Measurements from ENCODE around the gene CASP6.

CASP6 gene

DNA sequence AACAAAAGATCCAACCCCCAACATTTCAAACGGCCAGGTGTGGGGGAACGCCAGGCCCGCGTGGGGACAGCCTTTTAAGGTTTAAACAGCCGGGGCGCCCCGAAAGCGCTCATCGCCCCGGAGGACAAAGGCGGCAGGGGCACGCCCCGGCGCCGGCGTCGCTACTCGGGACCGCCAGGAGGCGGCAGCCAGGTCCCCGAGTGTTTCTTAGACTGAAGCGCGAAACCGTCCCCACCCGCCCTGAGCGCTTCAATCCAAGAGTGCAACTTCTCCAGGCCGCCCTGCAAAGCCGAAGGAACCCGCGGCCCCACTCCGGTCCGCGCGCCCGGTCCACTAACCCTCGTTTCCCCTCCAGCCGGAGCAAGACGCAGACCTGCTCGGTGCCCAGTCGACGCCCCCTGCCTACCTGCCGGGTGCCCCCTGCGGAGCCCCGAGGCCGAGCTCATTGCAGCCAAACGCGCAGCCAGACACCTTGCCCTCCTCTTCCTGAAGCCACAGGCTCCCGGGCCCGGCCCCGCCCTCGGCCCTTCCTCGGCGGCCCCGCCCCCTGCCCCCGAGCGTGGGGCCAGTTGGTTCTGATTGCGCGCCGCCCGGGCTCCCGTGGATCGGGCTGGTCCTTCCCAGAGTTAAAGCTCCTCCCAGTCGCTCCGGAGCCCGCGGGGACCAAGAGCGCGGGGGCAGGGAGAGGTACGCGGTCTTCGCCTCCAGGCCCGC lies at the start of gene CASP6:
Gene CASP6, minus strand, starts transcription at position 496 of the 714 bp plus-strand sequence. Its CDS starts 50 bp downstream, at position 446.
- peak; percentile 82 for DNase-seq

DNA sequence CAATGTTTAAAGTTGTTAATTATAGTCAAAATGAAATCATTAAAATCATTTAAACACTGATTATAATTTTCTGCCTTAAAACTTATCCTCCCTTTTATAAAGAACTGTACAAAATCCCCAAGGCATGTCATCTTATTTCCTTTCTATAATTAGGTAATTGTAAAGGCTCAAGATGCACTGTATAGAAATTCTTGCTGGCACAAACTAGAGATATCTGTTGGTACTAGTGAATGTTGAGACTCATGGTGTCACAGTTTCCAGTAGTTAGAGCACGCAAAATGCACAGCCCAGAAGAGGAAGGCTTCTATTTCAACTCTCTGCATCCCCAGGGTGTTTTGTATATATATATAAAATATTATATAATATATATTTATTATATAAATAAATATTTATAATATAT lies 49.3 kb upstream of the CASP6 start:
- DNase-seq = no peak

DNA sequence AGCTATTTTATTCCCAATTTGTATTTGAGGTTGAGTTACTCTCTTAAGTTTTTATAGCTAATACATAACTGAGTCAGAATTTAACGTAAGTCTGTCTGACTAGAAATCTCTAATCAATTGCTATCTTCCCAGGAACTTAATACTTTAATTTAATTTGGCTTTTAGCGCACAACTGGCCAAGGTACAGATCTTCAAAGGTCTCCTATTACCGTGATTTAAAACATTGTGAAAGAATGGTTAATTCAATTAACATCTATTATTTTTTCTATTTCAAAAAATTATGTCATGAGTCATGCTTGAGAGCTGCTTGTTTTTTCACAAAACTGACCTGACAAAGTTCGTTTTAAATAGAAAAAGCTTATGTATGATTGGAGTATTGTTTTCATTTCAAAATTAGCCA lies 48.6 kb upstream of the CASP6 start:
- no peak for DNase-seq

DNA sequence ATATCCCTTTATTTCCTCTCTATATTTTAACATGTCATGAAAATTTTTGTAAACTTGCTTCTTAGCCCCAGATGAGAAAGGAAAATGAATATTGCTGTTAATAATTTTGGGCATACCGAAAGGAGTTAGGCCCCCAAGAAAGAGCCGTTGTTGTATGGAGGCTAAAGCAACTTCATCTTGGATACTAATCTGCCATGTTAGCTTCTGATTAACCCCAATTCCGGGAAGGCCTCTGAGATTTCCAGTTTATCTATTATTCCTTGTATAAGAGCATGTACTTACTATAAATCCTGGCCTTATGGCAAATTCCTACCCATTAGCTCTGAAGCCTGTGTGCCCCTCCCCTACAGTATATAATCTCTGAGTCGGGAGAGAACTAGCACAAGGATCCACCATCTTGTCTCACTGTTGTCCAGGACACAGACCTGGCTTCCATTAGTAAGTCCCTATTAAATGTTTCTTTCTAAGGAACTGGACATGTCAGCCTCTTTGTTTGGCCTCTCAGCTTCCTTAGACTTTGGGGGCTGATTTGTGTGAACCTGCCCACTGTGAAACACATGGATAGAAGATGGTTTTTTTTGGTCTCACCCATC lies 47.5 kb upstream of the CASP6 start:
- DNase-seq = no peak

DNA sequence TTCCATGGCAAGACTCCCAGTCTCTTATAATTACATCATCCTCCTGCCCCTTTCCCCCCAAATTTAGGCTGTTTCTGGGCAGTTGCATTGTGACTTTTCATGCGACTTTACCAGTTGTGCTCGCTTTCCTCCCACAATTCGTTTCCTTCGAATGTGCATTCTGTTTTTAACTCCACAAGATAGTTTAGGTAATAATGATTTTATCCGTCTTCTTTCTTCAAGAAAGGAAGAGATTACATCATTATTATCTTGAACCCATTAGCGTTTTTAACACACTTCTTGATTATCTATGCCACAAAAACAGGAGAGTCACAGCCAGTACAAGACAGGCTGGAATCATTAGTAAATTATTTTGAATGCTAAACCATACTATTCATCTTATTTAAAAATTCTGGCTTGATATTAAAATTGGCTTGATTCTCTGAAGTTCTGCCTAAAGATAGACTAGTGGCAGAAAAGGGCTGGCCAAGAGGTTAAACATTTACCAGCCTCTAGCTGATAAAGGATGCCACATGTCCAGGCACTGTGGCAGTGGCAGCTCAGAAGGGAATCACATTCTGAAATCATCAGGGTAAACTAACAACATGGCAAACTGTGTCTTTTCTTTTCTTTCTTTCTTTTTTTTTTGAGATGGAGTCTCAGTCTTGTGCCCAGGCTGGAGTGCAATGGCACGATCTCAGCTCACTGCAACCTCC lies 46.3 kb upstream of the CASP6 start:
- no peak for DNase-seq

DNA sequence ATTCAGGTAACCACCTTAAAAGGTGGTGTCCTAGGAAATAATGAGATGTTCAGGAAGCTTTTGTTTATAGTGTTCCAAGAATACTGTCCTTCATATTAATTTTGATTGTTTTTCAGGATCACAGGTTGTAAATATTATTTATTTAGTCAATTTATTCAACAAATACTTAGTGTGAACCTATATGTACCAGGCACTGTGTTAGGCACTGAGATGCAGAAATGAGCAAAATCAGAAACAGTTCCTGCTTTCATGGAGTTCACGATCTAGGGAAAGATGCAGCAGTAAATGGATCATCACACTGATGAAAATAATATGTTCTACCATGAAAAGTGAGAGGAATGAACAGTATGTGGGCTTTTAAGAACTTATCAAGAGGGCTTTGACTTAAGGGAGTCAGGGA lies 44.9 kb upstream of the CASP6 start:
- no peak for DNase-seq

DNA sequence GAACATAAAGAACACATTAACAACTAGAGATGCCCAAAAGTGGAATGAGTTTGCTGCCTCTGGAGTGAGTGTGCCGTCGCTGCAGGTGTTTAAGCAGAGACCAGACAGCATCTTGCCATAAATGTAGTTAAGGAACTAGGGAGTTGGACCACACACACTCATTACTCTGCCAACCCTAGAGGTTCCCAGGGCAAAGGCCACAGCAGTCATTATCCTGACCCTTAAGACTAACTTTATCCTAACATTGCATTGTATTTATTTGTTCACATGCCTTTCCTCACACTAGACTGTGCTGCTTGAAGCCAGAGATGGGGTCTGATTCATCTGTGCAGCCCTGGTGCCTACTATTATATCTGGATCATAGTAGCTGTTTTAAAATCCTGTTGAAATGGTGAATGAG lies 43.5 kb upstream of the CASP6 start:
- DNase-seq = no peak

DNA sequence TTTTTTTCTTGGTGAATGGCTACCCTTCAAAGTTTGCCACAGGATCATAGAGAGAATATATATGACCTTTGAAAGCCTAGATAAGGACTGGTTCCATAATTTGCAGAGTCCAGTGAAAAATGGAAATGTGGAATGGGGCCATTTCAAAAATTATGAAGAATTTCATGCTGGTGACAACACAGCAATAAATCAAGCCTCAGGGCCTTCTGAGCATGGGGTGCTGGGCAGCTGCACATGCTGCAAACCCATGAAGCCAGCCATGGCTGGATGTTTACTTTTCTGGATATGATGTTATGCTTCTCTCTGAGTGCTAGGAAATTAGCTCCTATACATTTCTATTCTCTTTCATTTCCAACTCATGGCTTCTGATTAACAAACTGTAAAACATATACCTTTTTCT lies 42.6 kb upstream of the CASP6 start:
- DNase-seq = no peak

DNA sequence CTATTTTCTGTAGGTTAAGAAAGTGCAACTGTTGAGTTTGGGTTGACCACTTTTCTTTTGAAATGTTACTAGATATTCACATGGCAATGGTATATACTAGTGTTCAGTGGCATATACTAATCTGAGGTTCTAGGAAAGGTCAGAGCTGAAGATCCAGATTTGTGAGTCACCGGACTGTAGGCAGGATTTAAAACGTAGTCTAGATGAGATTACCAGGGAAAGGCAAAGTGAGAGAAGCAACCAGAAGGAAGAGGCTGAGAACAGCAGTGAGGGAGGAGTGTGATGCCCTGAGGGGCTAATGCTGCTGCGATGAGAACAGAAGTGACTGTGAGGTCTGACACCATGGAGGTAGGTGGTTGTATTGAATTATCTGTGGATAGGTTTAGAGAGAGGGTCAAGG lies 36.3 kb upstream of the CASP6 start:
- no peak for DNase-seq

DNA sequence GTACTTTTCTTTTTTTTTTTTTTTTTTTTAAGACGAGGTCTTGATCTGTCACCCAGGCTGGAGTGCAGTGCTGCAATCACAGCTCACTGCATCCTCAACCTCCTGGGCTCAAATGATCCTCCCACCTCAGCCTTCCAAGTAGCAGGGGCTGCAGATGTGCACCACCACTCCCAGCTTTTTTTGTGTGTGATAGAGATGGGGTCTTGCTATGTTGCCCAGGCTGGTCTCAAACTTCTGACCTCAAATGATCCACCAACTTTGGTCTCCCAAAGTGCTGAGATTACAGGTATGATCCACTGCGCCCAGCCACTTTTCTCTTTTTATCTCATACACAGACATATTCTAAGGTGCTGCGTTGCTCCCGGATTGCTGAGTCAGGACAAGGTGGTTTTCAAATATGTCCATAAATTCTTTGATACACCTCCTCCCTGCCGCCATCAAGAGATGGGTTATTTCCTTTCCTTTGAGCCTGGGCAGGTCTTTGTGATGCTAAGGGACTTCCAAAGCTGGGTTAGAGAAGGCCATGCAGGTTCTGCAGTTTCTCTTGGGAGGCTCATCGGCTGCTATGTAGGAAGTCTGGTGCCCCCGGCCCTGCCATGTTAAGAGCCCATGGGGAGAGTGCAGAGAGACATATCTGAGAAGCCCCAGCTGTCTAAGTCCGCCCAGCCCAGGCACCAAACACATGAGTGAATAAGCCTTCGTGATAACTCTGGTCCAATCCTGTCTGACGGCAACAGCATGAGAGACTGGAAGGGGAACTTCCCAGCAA lies 35.0 kb upstream of the CASP6 start:
- no peak for DNase-seq

DNA sequence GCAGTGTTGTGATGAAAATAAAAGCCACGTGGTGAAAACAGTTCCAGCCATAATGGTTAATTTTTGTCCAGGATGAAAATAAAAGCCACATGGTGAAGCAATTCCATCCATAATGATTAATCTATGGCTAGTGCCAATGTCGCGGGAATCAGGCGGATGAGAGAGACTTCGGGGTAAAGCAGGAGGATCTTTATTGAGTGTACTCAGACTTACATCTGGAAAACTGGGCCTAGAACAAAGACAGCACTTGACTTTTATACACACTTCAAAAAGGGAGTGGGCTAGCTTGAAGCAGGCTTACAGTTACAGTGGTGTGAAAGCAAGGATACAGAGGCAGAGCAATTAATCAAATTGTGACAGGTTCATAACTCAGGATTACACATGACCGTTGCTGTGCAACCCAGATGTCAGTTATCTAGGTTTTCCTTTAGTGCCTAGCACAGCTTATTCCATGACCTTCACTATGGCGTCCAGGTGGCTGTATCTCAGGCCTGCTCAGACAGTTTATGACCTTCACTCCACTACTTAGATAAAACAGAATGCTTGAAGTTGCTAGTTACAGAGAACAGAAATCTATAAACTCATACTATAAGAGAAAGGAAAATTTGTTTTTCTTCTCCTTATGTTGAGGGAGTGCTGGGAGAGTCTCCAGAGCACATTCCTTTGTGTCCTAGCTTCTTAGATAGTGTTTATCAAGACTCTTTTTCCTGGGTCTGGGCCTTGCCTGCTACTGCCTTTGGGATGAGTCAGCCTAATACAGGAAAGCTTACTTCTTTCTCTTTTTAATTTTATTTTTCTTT lies 32.5 kb upstream of the CASP6 start:
- no peak for DNase-seq

DNA sequence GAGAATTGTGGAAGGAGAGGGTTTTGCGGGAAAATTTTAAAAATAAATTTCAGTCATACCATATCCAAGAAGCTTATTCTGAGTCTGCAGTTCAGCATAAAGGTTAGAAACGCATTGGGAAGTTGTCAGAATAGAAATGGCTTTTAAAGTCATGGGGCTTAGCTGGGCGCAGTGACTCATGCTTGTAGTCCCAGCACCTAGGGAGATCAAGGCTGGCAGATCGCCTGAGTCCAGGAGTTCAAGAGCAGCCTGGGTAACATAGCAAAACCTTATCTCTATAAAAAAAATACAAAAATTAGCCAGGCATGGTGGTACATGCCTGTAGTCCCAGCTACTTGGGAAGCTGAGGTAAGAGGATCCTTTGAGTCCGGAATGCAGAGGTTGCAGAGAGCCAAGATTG lies 30.5 kb upstream of the CASP6 start:
- no peak for DNase-seq

DNA sequence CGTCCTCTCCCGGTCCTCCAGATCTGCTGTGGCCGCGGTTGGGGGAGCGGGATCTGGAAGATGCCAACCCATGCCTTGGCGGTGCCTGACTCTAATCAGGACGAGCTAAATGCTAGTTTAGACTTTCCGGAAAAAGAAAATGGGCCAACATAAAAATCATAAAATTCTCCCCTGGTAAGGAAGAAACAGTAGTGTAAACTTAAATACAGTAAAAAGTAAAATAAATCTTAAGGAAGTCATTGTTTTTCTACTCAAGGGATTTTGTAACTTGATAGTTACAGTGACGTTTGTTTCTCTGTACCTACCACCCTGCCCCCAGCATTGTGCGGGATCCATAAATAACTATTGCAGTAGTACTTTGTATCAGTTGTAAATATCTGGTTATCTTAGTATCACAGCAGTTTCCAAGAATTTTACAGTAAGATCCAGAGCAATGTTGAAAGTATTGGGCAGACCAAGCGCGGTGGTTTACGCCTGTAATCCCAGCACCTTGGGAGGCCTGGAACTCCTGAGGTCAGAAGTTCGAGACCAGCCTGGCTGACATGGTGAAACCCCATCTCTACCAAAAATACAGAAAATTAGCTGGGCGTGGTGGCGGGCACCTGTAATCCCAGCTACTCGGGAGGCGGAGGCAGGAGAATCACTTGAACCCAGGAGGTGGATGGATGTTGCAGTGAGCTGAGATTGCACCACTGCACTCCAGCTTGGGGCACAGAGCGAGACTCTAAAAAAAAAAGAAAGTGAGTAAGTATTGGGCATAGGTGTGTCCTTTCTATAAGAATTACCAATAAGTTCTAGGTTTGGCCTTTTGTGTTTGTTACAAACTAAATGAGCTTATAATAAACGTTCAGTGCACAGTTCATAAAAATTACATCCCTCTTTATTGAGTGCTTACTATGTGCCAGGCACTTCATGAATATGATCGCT lies 27.6 kb upstream of the CASP6 start:
- DNase-seq = no peak

DNA sequence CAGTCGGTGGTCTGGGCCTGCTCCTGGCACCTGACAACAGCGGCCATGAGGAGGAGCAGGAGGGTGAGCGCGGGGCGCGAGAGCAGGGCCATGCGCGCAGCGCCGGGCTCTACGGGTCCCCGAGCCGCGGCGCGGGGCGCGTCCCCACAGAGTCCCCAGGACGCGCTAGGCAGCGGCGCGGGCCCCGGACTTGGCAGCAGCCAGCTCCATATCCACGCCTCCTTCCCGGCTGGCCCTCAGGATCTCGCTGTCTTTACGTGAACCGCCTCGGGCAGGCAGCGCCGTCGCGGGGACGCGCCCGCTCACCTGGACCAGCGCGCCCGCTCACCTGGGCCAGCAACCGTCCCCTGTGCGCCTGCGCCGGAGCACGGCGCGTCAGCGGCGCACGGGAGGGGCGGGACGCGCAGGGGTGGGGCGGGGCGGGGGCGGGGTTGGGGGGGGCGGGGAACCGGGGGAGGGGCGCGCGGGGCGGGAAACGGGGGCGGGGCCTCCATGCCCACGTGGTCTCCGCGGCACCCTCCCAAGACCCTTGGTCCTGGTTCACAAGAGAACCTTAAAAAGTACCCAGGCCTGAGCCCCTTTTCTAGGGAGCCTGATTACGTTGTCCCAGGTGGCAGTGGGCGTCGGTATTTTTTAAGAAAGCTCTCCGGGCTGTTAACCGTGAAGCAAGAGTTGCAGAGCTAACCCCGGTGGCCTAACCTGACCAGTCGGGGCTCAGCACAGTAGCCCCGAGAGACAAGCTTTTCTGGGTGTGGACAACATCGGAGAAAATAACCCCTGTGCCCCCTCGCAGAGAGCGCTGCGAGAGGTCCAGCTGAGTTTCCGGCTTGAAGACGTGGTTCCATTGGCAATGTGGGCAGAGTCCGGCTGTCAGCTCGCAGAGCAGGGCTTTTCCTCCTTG lies 26.7 kb upstream of the CASP6 start, which contains the start of gene PLA2G12A:
Gene PLA2G12A, minus strand, starts transcription at position 353 of the 901 bp plus-strand sequence. Its CDS starts 261 bp downstream, at position 92.
- DNase-seq = peak; percentile 87

DNA sequence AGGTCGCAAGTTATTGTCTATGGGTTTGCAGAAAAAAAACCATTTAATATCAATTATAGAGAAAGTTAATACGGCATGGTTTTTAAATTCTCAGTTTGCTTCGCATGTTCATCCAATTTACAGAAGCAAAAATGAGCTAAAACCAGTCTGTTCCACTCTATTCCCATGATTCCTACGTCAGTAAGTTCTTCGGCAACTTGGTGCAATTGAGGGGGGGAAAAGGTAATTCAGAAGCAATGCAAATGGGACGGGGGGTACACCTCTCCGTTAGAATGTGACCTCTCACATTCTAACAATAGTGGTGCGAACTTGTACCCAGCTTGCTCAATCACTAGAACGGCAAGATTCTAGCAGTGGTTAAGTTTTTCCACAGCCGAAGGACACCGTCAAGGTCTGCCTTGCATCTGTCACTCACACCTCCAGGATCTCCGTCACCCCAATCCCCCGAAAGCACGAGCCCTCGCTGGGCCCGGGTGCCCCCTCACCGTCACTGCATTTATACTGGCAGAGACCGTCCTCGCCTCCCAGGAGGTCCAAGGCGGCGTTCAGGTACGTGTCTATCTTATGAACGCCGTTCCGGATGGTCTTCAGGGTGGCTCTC lies 26.0 kb upstream of the CASP6 start:
- no peak for DNase-seq

DNA sequence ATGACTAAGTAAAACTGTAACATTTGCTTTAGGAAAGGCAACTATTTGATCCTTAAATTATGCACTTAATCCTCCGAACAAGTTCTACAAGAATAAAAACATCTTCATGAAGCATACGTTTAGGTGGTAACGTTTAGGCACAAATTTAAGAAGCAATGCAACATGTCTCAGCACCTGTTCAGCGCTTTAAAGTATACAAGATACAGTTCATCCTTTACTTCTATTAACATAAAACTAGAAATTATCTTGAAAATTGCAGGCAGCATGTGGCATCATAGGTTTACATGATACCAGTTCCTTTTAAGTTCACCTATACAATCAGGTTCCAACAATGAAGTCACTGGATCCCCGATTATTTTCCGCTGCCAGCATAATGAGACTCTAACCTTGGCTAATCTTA lies 25.1 kb upstream of the CASP6 start:
- DNase-seq = no peak

DNA sequence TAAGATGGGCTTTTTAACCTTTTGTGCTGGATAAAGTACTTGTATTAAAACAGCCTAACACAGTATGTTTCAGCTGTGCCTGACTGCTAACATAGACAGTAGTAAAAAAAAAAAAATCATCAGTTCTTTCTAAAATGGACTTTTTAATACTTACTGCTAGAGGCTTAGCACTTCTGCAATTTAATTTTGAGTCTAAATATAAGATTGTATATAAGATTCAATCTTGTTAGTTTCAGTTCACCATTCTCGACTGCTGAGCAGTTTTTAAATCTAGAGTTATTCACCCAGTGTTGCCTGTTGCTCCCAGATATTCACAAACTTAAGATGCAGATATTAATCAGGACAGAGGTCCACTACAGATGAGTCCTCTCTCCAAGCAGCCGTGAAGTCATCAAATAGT lies 19.9 kb upstream of the CASP6 start:
- no peak for DNase-seq

DNA sequence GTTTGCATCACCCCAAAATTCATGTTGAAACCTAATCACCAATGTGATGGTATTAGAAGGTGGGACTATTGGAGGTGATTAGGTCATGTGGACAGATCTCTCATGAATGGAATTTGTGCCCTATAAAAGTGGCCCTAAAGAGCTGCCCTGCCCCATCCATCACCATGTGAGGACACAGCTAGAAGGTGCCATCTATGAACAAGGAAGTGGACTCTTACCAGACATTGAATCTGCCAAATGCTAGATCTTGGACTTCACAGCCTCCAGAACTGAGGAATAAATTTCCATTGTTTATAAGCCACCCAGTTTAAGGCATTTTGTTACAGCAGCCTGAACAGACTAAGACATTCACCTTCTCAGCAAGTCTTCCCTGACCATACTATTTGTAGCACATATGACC lies 19.1 kb upstream of the CASP6 start:
- DNase-seq = no peak

DNA sequence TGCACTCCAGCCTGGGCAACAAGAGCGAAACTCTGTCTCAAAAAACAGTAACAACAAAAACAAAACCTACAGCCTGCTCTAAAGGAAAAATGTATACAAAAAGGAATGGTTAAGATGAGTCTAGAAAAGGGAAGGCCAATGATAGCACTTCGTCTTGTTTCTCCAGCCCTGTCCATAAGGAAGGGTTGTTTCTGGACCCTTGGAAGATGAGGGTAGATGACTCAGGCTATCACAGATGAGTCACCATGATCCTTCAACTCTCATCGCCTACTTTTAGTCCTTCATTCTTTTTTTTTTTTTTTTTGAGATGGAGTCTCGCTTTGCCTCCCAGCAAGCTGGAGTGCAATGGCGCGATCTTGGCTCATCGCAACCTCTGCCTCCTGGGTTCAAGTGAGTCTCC lies 17.8 kb upstream of the CASP6 start:
- no peak for DNase-seq

DNA sequence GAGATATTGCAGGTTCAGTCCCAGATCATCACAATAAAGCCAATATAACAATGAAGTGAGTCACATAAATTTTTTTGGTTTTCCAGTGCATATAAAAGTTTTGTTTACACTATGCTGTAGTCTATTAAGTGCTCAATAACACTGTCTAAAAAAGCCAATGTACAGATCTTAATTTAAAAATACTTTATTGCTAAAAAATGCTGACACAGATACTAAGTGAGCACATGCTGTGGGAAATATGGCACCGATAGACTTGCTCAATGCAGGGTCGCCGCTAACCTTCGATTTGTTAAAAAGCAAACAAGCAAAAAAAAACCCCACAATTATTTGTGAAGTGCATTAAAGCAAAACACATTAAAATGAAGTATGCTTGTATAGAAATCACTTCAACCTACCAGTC lies 16.4 kb upstream of the CASP6 start:
- no peak for DNase-seq
